Measurements from ENCODE around the gene CEP89.

- TF ChIP-seq POLR2AphosphoS5 (IDR thresholded peaks at IDR 0.05) = no peak
- no peak for TF ChIP-seq CTCF (IDR thresholded peaks at IDR 0.05 in 8 of 11, conservative IDR thresholded peaks at IDR 0.05 in 3 of 11)
Measured at GRCh38 chr19:32911467-32911866, 60.3 kb downstream of the CEP89 start.
